Gastrocnemius medialis (tissue), 4 donors: ENCODE results near the gene ZNF219.

ENCODE experiments used
- POLR2A ChIP-seq, 2 donors: fragments of 450-650 bp; IDR thresholded peaks; one replicate each; pipeline ENCODE4 v1.6.1; 2017; ENCODE audit warnings: antibody characterized with exemption in 2 of 2, mild to moderate bottlenecking in 2 of 2, moderate library complexity in 2 of 2
- TF ChIP-seq, protein P1 (sequence below), 5 experiments: fragments of 450-650 bp in 3 of 5; fragments of 200-600 bp in 2 of 5; sonication (generic) in 2 of 5; IDR thresholded peaks in 4 of 5; conservative IDR thresholded peaks in 1 of 5; 1 replicate in 4 of 5; 2 replicates in 1 of 5; pipeline ENCODE4 v1.5.1; 2016 to 2019; ENCODE audit warnings: antibody characterized with exemption in 5 of 5, mild to moderate bottlenecking in 3 of 5, moderate library complexity in 3 of 5

DNA sequence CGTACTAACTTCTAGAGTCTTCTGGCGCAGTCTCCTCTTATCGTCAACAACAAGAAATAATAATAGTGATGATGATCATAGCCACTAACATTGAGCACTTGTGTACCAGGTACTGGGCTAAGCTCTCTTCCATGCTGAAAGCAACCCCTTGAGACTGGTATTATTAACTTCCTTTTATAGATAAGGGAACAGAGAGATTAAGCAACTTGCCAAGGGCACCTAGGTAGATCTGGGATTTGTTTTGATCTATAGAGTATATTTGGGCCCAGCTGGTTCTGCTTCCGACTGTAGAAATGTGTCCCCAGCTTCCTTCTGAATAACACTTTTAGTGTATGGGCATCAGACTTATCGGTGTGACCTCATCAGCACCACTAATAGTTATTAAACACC lies 1.1 kb upstream of the ZNF219 start:
- TF ChIP-seq, protein P1, sequence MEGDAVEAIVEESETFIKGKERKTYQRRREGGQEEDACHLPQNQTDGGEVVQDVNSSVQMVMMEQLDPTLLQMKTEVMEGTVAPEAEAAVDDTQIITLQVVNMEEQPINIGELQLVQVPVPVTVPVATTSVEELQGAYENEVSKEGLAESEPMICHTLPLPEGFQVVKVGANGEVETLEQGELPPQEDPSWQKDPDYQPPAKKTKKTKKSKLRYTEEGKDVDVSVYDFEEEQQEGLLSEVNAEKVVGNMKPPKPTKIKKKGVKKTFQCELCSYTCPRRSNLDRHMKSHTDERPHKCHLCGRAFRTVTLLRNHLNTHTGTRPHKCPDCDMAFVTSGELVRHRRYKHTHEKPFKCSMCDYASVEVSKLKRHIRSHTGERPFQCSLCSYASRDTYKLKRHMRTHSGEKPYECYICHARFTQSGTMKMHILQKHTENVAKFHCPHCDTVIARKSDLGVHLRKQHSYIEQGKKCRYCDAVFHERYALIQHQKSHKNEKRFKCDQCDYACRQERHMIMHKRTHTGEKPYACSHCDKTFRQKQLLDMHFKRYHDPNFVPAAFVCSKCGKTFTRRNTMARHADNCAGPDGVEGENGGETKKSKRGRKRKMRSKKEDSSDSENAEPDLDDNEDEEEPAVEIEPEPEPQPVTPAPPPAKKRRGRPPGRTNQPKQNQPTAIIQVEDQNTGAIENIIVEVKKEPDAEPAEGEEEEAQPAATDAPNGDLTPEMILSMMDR (IDR thresholded peaks at IDR 0.05 in 4 of 5, conservative IDR thresholded peaks at IDR 0.05 in 1 of 5): no peak
- no peak for TF ChIP-seq POLR2A (IDR thresholded peaks at IDR 0.05)
